Small intestine (tissue), 16 donors: ENCODE measurements around the gene MPZ. TPM values are rescaled to one million over a fixed set of nuclear protein-coding genes. Genes with fewer than 3 reads are reported as not detected.

Source experiments
- DNase-seq, 2 donors: peaks; one replicate each; pipeline versions ENCODE4 v3.0.0 to v3.0.0-alpha.2; 2013
- FAIRE-seq: peaks from 2 replicates; lab custom pipeline; 2012; peaks lifted over from hg19 to GRCh38; lab: Jason Lieb, UNC
- H3K27ac ChIP-seq, 3 donors: one replicate each; pipeline ENCODE4 v1.5.1; 2013; ENCODE audit warnings: low read length in 2 of 3, mild to moderate bottlenecking in 2 of 3, control low read depth in 1 of 3, inconsistent platforms in 1 of 3, low read depth in 1 of 3, moderate library complexity in 1 of 3
- H3K27me3 ChIP-seq, 3 donors: one replicate each; pipeline ENCODE4 v1.6.1; 2013; ENCODE audit warnings: low read length in 3 of 3, inconsistent platforms in 1 of 3; ENCODE audit not compliant: control insufficient read depth in 3 of 3, insufficient read depth in 3 of 3
- H3K36me3 ChIP-seq, 3 donors: one replicate each; pipeline ENCODE4 v1.6.1; 2013; ENCODE audit warnings: low read length in 3 of 3, inconsistent platforms in 1 of 3, low read depth in 1 of 3, mild to moderate bottlenecking in 1 of 3, moderate library complexity in 1 of 3; ENCODE audit not compliant: control insufficient read depth in 3 of 3, insufficient read depth in 2 of 3
- H3K4me1 ChIP-seq, 3 donors: one replicate each; pipeline ENCODE4 v1.6.1; 2013; ENCODE audit warnings: low read length in 2 of 3, inconsistent platforms in 1 of 3, low read depth in 1 of 3, mild to moderate bottlenecking in 1 of 3, moderate library complexity in 1 of 3; ENCODE audit not compliant: control insufficient read depth in 3 of 3, insufficient read depth in 2 of 3
- H3K4me3 ChIP-seq, 3 donors: one replicate each; pipeline ENCODE4 v1.5.1; 2013; ENCODE audit warnings: low read length in 3 of 3, control low read depth in 1 of 3, inconsistent platforms in 1 of 3, low read depth in 1 of 3, mild to moderate bottlenecking in 1 of 3, moderate library complexity in 1 of 3
- H3K9me3 ChIP-seq, 2 donors: one replicate each; pipeline ENCODE4 v1.6.1; 2013; ENCODE audit warnings: low read depth in 1 of 2, low read length in 1 of 2; ENCODE audit not compliant: control insufficient read depth in 2 of 2, insufficient read depth in 1 of 2
- WGBS, 3 donors: extraction: QIAGEN DNeasy Blood & Tissue Kit; methylation state at CpG; one replicate each; pipeline ENCODE4 v1.1.7; 2013; 5-methylcytosine and 5-hydroxymethylcytosine counted together
- long read RNA-seq, 10 donors: transcript quantifications; one replicate each; lab custom pipeline, GENCODE V29; 2026
- polyA plus RNA-seq, 4 donors: library from polyadenylated mRNA; stranded (reverse) in 3 of 4; unstranded in 1 of 4; fragments of 200-250 nt in 3 of 4; fragments of 120-200 nt in 1 of 4; gene quantifications; one replicate each; pipeline versions ENCODE4 v1.2.1 to v1.2.3, GENCODE V29; 2013
- donor health status: healthy with polysubstance abuse.
- donor health status: control.
- donor health status: control.
- donor health status: Bipolar disorder and iron deficiency.
- donor health status: healthy.

MPZ gene
- 1 to 10 TPM in 2 of 4 donors, under 1 TPM in 2; 0.27 to 4.0 (median 2.1) TPM for polyA plus RNA-seq
- long read RNA-seq, donor 1, result 0 reads
- long read RNA-seq, donor 2, result 0 reads
- long read RNA-seq, donor 3, result 0 reads
- long read RNA-seq, donor 4, result 0 reads
- long read RNA-seq, donor 5, result 0 reads
- long read RNA-seq, donor 6, result 0 reads
- long read RNA-seq, donor 7, result 0 reads
- long read RNA-seq, donor 8, result 0 reads
- long read RNA-seq, donor 9, partial matches to known transcripts, result 0 of 1 reads
- long read RNA-seq, donor 9, other reads (novel, unspliced or antisense), result 0 of 1 reads
- long read RNA-seq, donor 10, partial matches to known transcripts, result 0 of 3 reads
- long read RNA-seq, donor 10, other reads (novel, unspliced or antisense), result 0 of 3 reads

DNA sequence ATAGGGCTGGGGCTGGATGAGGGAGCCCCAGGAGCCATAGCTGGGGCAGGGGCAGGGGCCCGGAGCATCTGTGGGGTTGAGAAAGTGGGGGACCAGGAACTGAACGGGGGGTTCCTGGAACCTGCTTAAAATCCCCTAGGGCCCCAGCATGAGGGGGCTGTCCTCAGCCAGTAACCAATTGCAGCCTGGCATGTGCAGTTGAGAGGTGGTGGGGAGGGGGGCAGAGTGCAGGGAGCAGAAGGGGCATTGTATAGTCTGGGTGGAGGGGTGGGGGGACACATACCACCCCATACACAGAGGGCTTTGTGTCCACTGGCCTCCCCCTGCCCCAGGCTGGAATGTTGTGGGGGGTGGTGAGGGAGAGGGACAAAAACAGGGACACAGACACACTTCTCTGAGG is at the start of gene MPZ:
Gene MPZ (minus strand): TSS at position 101 of the 400 bp plus-strand sequence. CDS start 63 bp downstream, at position 38.
- H3K9me3 ChIP-seq, result no peaks in the 10 kb centered on the region
- 53 to 57% (median 54%) methylated on average over 2 of the region's 2 CpGs for WGBS, 3 donors
- H3K36me3 ChIP-seq, result no peaks in the 10 kb centered on the region
- H3K4me3 ChIP-seq, result no peak within 1 kb of the TSS
- H3K4me1 ChIP-seq, result peaks cover 3 to 11% (median 10%) of the 10 kb centered on the region in 3 donors
- DNase-seq (no peak), FAIRE-seq (no peak)
- H3K27me3 ChIP-seq, result peaks cover 0 to 3% (median 0%) of the 10 kb centered on the region in 3 donors
- H3K27ac ChIP-seq, result no peak within 1 kb of the TSS

- FAIRE-seq (no peak), DNase-seq (no peak)
- H3K27me3 ChIP-seq, result no peaks in the 10 kb centered on the region
- peaks cover 7 to 23% (median 8%) of the 10 kb centered on the region in 3 donors for H3K36me3 ChIP-seq
- H3K4me1 ChIP-seq, result no peaks in the 10 kb centered on the region
- no peaks in the 10 kb centered on the region for H3K9me3 ChIP-seq
- no peak overlapping the region for H3K27ac ChIP-seq
- no peak overlapping the region for H3K4me3 ChIP-seq
Observed at GRCh38 chr1:161359291-161359690, 49.5 kb upstream of the MPZ start.

- Histone ChIP-seq H3K9me3 (no peaks in the 10 kb centered on the region), H3K27ac (no peak overlapping the region), H3K4me1 (no peaks in the 10 kb centered on the region), H3K36me3 (peaks cover 4 to 25% (median 5%) of the 10 kb centered on the region in 3 donors), H3K4me3 (no peak overlapping the region), H3K27me3 (no peaks in the 10 kb centered on the region)
- no peak for FAIRE-seq
- peak in 1 of 2 donors; percentile 36 for DNase-seq
- 91 to 96% (median 93%) methylated on average over 8 of the region's 8 CpGs for WGBS, 3 donors
Observed at GRCh38 chr1:161357073-161357472, 47.3 kb upstream of the MPZ start.

DNA sequence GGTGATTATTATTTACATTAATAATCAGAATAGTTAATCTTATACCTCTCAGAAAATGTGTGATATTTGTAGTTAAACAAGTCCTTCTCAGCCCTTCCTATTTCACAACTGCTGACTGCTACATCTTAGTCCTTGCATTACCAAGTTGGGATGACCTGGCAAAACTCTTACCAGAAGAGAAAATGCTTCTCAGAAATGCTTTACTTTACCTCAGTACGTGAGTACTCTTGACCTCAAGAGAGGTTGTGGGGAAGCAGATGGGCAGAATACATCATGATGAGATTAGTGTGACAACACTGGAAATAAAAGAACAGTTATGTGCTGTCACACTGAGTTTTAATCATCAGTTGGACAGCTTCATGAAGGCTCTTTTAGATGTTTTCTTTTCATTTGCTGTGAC is 41.7 kb upstream of the MPZ start:
- Histone ChIP-seq H3K27me3 (no peaks in the 10 kb centered on the region), H3K27ac (no peak overlapping the region), H3K9me3 (no peaks in the 10 kb centered on the region), H3K4me1 (no peaks in the 10 kb centered on the region), H3K4me3 (no peak overlapping the region), H3K36me3 (peaks cover under 1 to 20% (median 4%) of the 10 kb centered on the region in 3 donors)
- WGBS, 3 donors, result 55 to 74% (median 65%) methylated on average over 1 of the region's 1 CpG
- FAIRE-seq (no peak), DNase-seq (no peak)

DNA sequence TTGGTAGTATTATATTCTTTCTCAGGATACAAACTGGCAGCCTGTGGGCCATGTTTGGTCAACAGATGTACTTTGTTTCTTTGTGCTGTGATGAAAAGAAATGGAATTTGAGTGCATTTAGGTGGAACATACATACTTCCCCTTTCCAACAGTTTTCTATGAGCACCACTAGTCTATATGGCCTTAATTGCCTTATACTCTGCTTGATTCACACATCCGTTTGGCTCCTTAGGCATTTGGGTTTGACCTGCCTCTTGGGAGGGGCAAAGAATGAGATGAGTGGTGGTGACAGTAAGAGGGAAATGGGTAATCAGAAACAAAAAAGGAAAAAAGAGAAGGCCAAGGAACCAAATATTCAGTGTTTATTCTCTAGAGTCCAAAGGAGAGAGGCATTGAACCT is 40.9 kb upstream of the MPZ start:
- Histone ChIP-seq H3K9me3 (no peaks in the 10 kb centered on the region), H3K4me3 (no peak overlapping the region), H3K36me3 (peaks cover 0 to 24% (median 4%) of the 10 kb centered on the region in 3 donors), H3K27ac (no peak overlapping the region), H3K4me1 (no peaks in the 10 kb centered on the region), H3K27me3 (no peaks in the 10 kb centered on the region)
- DNase-seq (no peak), FAIRE-seq (no peak)
- 85 to 93% (median 87%) methylated on average over 1 of the region's 1 CpG for WGBS, 3 donors

- DNase-seq, result no peak
- H3K27me3 ChIP-seq, result no peaks in the 10 kb centered on the region
- H3K4me3 ChIP-seq, result no peak overlapping the region
- 95 to 97% (median 96%) methylated on average over 5 of the region's 5 CpGs for whole genome bisulfite sequencing, 3 donors
- no peaks in the 10 kb centered on the region for H3K9me3 ChIP-seq
- peaks cover 8 to 35% (median 8%) of the 10 kb centered on the region in 3 donors for H3K36me3 ChIP-seq
- FAIRE-seq, result no peak
- no peak overlapping the region for H3K27ac ChIP-seq
- H3K4me1 ChIP-seq, result no peaks in the 10 kb centered on the region
Observed at GRCh38 chr1:161342821-161343220, 33.1 kb upstream of the MPZ start.

DNA sequence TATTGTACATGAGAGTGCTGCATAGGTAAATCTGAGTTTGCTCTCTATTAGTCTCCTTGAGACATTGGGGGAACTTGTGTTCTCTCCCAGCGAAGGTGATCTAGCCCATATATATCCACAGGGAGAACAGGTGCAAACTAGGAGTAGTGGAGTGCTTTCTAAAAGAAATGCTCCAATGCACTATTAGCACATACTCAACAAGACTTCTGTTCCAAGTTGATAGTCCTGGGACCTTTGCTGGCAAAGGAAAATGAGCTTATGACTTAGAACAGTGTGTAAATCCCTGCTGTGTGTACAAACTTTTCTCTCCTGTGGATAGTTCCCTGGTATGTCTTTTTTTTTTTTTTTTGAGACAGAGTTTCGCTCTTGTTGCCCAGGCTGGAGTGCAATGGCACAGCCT is 32.4 kb upstream of the MPZ start:
- Histone ChIP-seq H3K36me3 (peaks cover 8 to 35% (median 9%) of the 10 kb centered on the region in 3 donors), H3K27me3 (no peaks in the 10 kb centered on the region), H3K27ac (no peak overlapping the region), H3K4me1 (no peaks in the 10 kb centered on the region), H3K4me3 (no peak overlapping the region), H3K9me3 (no peaks in the 10 kb centered on the region)
- FAIRE-seq (no peak), DNase-seq (no peak)
- 96 to 100% (median 97%) methylated on average over 2 of the region's 2 CpGs for WGBS, 3 donors

DNA sequence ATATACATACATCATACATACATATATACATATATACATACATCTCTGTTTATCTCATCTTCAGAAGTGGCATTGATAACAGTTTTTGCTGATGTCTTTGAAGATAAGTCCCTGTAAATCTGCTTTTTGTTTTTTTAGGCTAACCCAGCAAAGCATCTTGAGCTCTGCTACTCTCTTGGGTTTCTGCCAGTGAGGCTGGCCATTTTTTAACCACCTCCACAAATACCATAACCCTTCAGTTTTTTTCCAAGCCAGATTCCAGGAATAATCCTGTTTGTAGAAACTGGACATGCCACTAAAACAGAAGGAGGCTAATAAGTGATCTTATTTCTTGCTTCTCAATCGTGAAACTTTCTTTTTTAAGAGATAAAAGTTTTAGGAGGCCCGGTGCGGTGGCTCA is 26.0 kb upstream of the MPZ start:
- no peak overlapping the region for H3K4me3 ChIP-seq
- peaks cover 7 to 54% (median 12%) of the 10 kb centered on the region in 3 donors for H3K36me3 ChIP-seq
- no peak for DNase-seq
- 85 to 96% (median 87%) methylated on average over 3 of the region's 3 CpGs for WGBS, 3 donors
- no peaks in the 10 kb centered on the region for H3K9me3 ChIP-seq
- FAIRE-seq, result no peak
- H3K27ac ChIP-seq, result no peak overlapping the region
- no peaks in the 10 kb centered on the region for H3K27me3 ChIP-seq
- H3K4me1 ChIP-seq, result no peaks in the 10 kb centered on the region
